BLaER1 treated with 17β-estradiol and CSF1 and Interleukin-3, amounts not matched to agents 10 nM and 100 nM (cell line): ENCODE data around the gene EVL.
A peak's percentile ranks its signal among the peaks of the same experiment; 100 is the strongest.

Source experiments
- H3K27ac ChIP-seq, 11 experiments: shearing (Covaris generic); formaldehyde crosslinking; 2 replicates each; pipeline ENCODE4 v1.8.1; 2022
- H3K27me3 ChIP-seq, 11 experiments: shearing (Covaris generic); formaldehyde crosslinking; 2 replicates each; pipeline ENCODE4 v1.8.1; 2022
- H3K36me3 ChIP-seq, 11 experiments: shearing (Covaris generic); formaldehyde crosslinking; 2 replicates each; pipeline ENCODE4 v1.8.1; 2022
- H3K4me1 ChIP-seq, 10 experiments: shearing (Covaris generic); formaldehyde crosslinking; 2 replicates each; pipeline ENCODE4 v1.8.1; 2022
- H3K4me2 ChIP-seq, 11 experiments: shearing (Covaris generic); formaldehyde crosslinking; 2 replicates each; pipeline ENCODE4 v1.8.1; 2022
- H3K4me3 ChIP-seq, 10 experiments: shearing (Covaris generic); formaldehyde crosslinking; 2 replicates each; pipeline ENCODE4 v1.8.1; 2022
- H3K9ac ChIP-seq, 11 experiments: shearing (Covaris generic); formaldehyde crosslinking; 2 replicates each; pipeline ENCODE4 v1.8.1; 2022
- H3K9me3 ChIP-seq, 11 experiments: shearing (Covaris generic); formaldehyde crosslinking; replicated peaks in 1 of 11; 2 replicates each; pipeline ENCODE4 v1.8.1; 2022
- H4K20me1 ChIP-seq, 11 experiments: shearing (Covaris generic); formaldehyde crosslinking; 2 replicates each; pipeline ENCODE4 v1.8.1; 2022
- Cebpa-rat ChIP-seq, 11 experiments: shearing (Covaris generic); IDR thresholded peaks; 2 replicates each; pipeline ENCODE4 v1.8.1; 2022

The EVL gene

GRCh38 chr14:100065942-100066574 is 836 bp downstream of the EVL start:
- Histone ChIP-seq H3K9me3 (no peaks in the 10 kb centered on the region), H3K36me3 (peaks cover 0 to 11% (median 0%) of the 10 kb centered on the region in 11 experiments; a peak in 2 of 22 replicates), H3K4me3 (peak overlapping the region; percentile 46 to 67 (median 55)), H3K4me1 (peaks cover 79 to 100% (median 98%) of the 10 kb centered on the region in 10 experiments), H4K20me1 (peaks cover 0 to 42% (median 5%) of the 10 kb centered on the region in 11 experiments; a peak in 8 of 22 replicates), H3K4me2 (peak overlapping the region; percentile 90 to 100 (median 96)), H3K27me3 (no peaks in the 10 kb centered on the region), H3K9ac (peak overlapping the region; percentile 70 to 88 (median 83)), H3K27ac (peak overlapping the region; percentile 88 to 97 (median 92))
- TF ChIP-seq Cebpa-rat (IDR thresholded peaks at IDR 0.05): peak in 2 of 11 experiments; percentile 34 to 45; a peak in 2 of 22 replicates

DNA sequence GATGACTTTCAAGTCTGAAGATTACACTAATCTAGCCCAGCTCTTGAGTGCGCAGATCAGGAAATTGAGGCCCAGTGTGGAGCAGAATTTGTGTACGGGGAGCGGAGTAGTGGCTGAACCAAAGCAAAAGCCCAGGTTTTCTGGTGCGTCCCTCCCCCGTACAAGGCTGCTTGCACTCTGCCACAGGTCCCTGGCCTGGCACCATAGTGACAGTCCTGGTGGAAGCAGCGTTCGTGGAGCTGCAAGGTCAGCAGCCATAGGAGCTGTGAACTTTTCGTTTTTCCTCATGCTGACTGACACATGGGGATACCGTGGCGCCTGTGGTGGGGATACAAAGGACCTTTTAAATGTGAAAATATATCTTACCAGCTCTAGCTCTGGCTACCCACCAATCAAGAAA is 1.7 kb downstream of the EVL start:
- H4K20me1 ChIP-seq: peaks cover 0 to 49% (median 5%) of the 10 kb centered on the region in 11 experiments; a peak in 8 of 22 replicates
- H3K27ac ChIP-seq: peak overlapping the region; percentile 88 to 97 (median 92)
- TF ChIP-seq Cebpa-rat (IDR thresholded peaks at IDR 0.05): no peak
- H3K9me3 ChIP-seq: no peaks in the 10 kb centered on the region
- H3K9ac ChIP-seq: peak overlapping the region; percentile 70 to 88 (median 83)
- H3K27me3 ChIP-seq: no peaks in the 10 kb centered on the region
- peak overlapping the region; percentile 90 to 100 (median 96) for H3K4me2 ChIP-seq
- peak overlapping the region; percentile 46 to 67 (median 55) for H3K4me3 ChIP-seq
- H3K36me3 ChIP-seq: peaks cover 0 to 13% (median 0%) of the 10 kb centered on the region in 11 experiments; a peak in 2 of 22 replicates
- H3K4me1 ChIP-seq: peaks cover 79 to 100% (median 98%) of the 10 kb centered on the region in 10 experiments

DNA sequence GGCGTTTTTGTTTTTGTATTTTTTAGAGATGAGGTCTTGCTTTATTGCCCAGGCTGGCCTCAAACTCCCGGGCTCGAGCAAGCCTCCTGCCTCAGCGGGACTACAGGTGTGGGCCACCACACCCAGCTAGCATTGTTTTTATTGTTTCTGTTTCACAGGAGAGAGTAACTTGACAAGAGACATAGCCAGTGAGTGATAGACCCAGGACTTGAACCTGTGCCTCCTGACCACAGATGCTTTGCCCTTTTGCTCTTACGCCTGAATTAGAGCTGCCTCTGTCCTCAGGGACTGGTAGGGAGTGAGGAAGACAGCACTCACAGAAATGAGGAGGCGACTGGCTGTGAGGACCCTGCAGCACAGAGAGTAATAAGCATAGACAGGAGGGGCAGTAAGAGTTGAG is 2.3 kb downstream of the EVL start:
- peak overlapping the region; percentile 90 to 100 (median 96) for H3K4me2 ChIP-seq
- no peaks in the 10 kb centered on the region for H3K27me3 ChIP-seq
- H3K36me3 ChIP-seq: peaks cover 0 to 13% (median 0%) of the 10 kb centered on the region in 11 experiments; a peak in 2 of 22 replicates
- H3K9ac ChIP-seq: peak overlapping the region; percentile 70 to 88 (median 83)
- peak overlapping the region; percentile 88 to 97 (median 92) for H3K27ac ChIP-seq
- no peaks in the 10 kb centered on the region for H3K9me3 ChIP-seq
- H4K20me1 ChIP-seq: peaks cover 0 to 54% (median 5%) of the 10 kb centered on the region in 11 experiments; a peak in 9 of 22 replicates
- peak overlapping the region; percentile 46 to 67 (median 55) for H3K4me3 ChIP-seq
- H3K4me1 ChIP-seq: peaks cover 79 to 100% (median 99%) of the 10 kb centered on the region in 10 experiments
- TF ChIP-seq Cebpa-rat (IDR thresholded peaks at IDR 0.05): no peak

GRCh38 chr14:100067971-100068959 is 3.0 kb downstream of the EVL start:
- H3K27ac ChIP-seq: peak overlapping the region; percentile 88 to 97 (median 92)
- peak overlapping the region; percentile 70 to 88 (median 83) for H3K9ac ChIP-seq
- TF ChIP-seq Cebpa-rat (IDR thresholded peaks at IDR 0.05): no peak
- peaks cover 0 to 62% (median 6%) of the 10 kb centered on the region in 11 experiments; a peak in 10 of 22 replicates for H4K20me1 ChIP-seq
- peaks cover 0 to 13% (median 0%) of the 10 kb centered on the region in 11 experiments; a peak in 2 of 22 replicates for H3K36me3 ChIP-seq
- peak overlapping the region; percentile 46 to 67 (median 55) for H3K4me3 ChIP-seq
- no peaks in the 10 kb centered on the region for H3K27me3 ChIP-seq
- H3K4me1 ChIP-seq: peaks cover 78 to 100% (median 99%) of the 10 kb centered on the region in 10 experiments
- H3K4me2 ChIP-seq: peak overlapping the region; percentile 90 to 100 (median 96)
- H3K9me3 ChIP-seq: no peaks in the 10 kb centered on the region

- Histone ChIP-seq H3K36me3 (peaks cover 0 to 20% (median 0%) of the 10 kb centered on the region in 11 experiments; a peak in 4 of 22 replicates), H3K9me3 (no peaks in the 10 kb centered on the region), H3K4me3 (peak overlapping the region; percentile 46 to 67 (median 55); a peak in 19 of 20 replicates), H3K9ac (peak overlapping the region; percentile 70 to 88 (median 83)), H3K4me2 (peak overlapping the region; percentile 90 to 100 (median 96)), H3K4me1 (peaks cover 78 to 100% (median 99%) of the 10 kb centered on the region in 10 experiments), H3K27ac (peak overlapping the region; percentile 88 to 97 (median 92)), H3K27me3 (no peaks in the 10 kb centered on the region), H4K20me1 (peaks cover 0 to 70% (median 9%) of the 10 kb centered on the region in 11 experiments; a peak in 11 of 22 replicates)
- no peak for TF ChIP-seq Cebpa-rat (IDR thresholded peaks at IDR 0.05)
These were observed 4.1 kb downstream of the EVL start for GRCh38 chr14:100069161-100069800.

DNA sequence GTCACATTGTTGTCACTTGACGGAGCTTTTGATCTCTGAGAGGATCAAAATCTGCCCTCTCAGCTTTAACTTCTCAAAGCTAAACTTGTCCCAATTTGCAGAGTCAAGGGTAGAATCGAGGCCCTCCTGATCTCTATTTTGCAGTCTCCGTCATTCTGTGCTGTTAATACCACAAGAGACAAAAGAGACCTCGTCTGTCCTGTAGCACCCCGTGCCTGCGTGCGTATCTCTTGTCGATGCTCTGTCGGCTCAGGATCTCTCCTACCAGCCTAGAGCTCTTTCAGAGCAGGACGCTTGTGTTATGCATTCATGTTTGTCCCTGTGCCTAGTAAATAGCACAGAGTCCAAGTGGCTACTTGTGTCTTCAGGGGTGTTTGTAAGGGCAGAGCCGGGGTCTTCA is 5.1 kb downstream of the EVL start:
- peak overlapping the region in 2 of 10 experiments; percentile 61 to 65; a peak in 2 of 20 replicates for H3K4me3 ChIP-seq
- peaks cover 83 to 100% (median 100%) of the 10 kb centered on the region in 10 experiments for H3K4me1 ChIP-seq
- H3K27me3 ChIP-seq: no peaks in the 10 kb centered on the region
- H3K27ac ChIP-seq: peak overlapping the region in 7 of 11 experiments; percentile 15 to 96 (median 90); a peak in 14 of 22 replicates
- H3K4me2 ChIP-seq: peak overlapping the region; percentile 90 to 100 (median 96)
- H3K9me3 ChIP-seq: no peaks in the 10 kb centered on the region
- H3K9ac ChIP-seq: peak overlapping the region in 5 of 11 experiments; percentile 5 to 82 (median 77); a peak in 7 of 22 replicates
- H3K36me3 ChIP-seq: peaks cover 0 to 30% (median 7%) of the 10 kb centered on the region in 11 experiments; a peak in 6 of 22 replicates
- no peak for TF ChIP-seq Cebpa-rat (IDR thresholded peaks at IDR 0.05)
- peaks cover 0 to 80% (median 19%) of the 10 kb centered on the region in 11 experiments; a peak in 16 of 22 replicates for H4K20me1 ChIP-seq

DNA sequence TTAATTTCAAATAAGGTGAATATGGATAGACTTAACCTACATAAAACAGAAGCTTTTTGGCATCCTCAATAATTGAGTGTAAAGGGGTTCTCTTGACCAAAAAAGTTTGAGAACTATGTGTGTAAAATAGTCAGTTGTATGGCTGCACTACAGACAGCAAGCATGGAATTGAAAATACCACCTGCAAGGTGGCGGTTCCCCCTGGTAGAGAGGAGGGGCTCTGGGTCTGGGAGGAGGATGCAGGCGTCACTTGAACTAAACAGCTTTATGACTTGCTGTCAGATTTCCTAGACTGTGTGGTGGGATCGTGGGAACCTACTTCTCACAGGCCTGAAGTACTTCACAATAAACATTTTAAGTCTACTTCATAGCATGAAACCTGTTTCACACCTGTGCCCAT is 6.3 kb downstream of the EVL start:
- Histone ChIP-seq H3K4me3 (peak overlapping the region in 2 of 10 experiments; percentile 18 to 45; a peak in 1 of 20 replicates), H3K27ac (peak overlapping the region in 5 of 11 experiments; percentile 72 to 82 (median 79); a peak in 9 of 22 replicates), H3K27me3 (no peaks in the 10 kb centered on the region), H3K4me1 (peaks cover 95 to 100% (median 100%) of the 10 kb centered on the region in 10 experiments), H3K36me3 (peaks cover 0 to 36% (median 7%) of the 10 kb centered on the region in 11 experiments; a peak in 6 of 22 replicates), H3K9me3 (no peaks in the 10 kb centered on the region), H4K20me1 (peaks cover 7 to 90% (median 31%) of the 10 kb centered on the region in 11 experiments; a peak in 19 of 22 replicates), H3K9ac (peak overlapping the region in 3 of 11 experiments; percentile 58 to 71 (median 70); a peak in 2 of 22 replicates), H3K4me2 (peak overlapping the region; percentile 81 to 100 (median 96))
- no peak for TF ChIP-seq Cebpa-rat (IDR thresholded peaks at IDR 0.05)
